ENCODE data around the gene AKT3.

Gene AKT3

DNA sequence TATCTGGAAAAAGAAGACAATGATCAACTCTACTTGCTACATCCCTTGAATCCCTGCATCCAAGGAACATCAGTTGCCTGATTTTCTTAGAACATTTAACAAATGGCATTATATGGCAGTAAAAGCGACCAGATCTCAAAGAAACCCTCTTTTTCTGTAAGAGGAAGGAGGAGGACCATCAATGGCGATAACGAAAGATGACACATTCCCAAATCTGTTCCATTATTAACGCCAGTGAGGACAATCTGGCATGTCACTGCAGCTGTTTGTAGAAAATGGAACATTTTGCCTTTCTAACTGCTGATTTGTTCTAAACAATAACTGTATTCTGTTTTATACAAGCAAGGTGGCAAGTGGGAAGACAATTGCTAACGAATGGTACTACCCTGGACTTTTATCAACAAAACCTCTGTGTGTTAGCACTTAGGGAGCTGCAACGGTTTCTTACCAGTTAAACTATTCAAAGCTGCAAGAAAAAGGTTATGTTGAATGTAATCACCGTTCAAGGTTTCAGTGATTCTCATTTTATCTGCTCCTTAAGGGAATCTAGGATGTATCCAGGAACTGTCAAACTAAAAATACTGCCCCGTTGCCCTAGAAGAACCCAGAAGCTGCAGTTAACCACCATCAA, 342.3 kb downstream of the AKT3 start:
- H3K4me3 ChIP-seq (replicated peaks; ENCODE audit: low read depth, low read length): no peak overlapping the region
- no peak for DNase-seq (ENCODE audit: low read depth)
- TF ChIP-seq, protein P1, sequence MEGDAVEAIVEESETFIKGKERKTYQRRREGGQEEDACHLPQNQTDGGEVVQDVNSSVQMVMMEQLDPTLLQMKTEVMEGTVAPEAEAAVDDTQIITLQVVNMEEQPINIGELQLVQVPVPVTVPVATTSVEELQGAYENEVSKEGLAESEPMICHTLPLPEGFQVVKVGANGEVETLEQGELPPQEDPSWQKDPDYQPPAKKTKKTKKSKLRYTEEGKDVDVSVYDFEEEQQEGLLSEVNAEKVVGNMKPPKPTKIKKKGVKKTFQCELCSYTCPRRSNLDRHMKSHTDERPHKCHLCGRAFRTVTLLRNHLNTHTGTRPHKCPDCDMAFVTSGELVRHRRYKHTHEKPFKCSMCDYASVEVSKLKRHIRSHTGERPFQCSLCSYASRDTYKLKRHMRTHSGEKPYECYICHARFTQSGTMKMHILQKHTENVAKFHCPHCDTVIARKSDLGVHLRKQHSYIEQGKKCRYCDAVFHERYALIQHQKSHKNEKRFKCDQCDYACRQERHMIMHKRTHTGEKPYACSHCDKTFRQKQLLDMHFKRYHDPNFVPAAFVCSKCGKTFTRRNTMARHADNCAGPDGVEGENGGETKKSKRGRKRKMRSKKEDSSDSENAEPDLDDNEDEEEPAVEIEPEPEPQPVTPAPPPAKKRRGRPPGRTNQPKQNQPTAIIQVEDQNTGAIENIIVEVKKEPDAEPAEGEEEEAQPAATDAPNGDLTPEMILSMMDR (IDR thresholded peaks at IDR 0.05; ENCODE audit: low read length, missing control alignments): no peak

DNA sequence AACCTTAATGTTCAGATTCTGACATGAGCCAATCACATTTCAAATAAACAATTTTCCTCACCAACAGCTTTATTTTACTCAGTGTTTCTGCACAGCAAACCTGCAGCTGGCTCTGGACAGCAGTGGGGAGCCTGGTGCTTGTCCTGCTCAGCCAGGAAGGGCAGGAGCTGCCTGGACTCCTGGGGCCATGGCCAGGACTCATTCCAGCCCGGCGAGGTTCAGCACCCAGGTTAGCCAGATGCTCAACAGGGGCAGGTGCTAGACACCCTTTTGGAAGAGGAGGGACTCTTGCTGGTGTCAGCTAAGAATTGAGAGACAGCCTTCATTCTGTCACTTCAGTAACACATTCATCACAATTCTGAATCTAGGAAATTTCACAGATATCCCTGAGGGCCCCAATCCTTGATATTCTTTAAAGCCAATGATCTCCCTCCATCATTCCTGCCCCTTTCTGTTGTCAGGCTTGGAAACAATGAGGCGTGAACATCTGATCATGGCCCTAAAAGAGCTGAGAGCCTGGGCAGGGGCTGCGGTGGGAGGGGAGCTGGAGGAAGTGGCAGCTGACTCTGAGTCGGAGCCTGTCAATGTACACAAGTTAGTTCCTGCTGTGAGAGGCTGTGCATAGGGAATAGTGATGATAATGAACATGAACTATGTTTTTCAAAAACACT, 342.9 kb downstream of the AKT3 start:
- TF ChIP-seq, protein P1 (IDR thresholded peaks at IDR 0.05; ENCODE audit: low read length, missing control alignments): no peak
- no peak for DNase-seq (ENCODE audit: low read depth)
- no peak overlapping the region for H3K4me3 ChIP-seq (replicated peaks; ENCODE audit: low read depth, low read length)

DNA sequence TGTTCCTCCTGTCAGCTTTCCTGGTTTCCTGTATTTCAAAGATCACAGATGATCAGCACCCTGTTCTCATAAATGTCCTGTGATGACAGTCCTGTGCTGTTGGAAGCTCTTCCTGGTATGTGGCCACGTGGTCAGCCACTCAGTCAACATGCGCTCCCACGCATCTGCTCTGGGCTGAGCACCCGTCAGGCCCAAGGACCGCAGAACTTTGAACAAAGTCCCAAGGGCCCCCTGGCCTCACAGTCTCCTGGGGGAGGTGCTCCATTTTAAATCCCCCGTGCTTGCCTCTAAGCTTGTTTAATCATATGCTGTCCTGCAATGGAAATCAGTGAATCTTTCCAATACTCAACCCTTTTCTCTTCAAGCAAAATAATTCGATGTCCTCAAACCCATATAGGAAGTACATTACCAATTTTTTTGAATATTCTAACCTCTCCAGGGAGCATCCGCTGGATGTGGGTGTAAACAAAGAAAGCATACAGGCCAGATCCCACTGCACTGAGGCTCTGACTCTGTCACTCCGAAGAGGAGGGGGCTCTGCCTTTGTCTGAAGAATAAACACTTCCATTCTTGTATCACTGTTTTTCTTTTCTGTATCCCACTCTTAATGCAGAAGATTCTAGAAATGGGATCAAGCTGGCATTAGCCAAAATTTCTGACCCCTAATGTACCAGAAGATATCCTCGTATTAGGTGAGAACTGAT, 343.9 kb downstream of the AKT3 start:
- TF ChIP-seq, protein P1 (IDR thresholded peaks at IDR 0.05; ENCODE audit: low read length, missing control alignments): no peak
- no peak overlapping the region for H3K4me3 ChIP-seq (replicated peaks; ENCODE audit: low read depth, low read length)
- peak; percentile 38 for DNase-seq (ENCODE audit: low read depth)

DNA sequence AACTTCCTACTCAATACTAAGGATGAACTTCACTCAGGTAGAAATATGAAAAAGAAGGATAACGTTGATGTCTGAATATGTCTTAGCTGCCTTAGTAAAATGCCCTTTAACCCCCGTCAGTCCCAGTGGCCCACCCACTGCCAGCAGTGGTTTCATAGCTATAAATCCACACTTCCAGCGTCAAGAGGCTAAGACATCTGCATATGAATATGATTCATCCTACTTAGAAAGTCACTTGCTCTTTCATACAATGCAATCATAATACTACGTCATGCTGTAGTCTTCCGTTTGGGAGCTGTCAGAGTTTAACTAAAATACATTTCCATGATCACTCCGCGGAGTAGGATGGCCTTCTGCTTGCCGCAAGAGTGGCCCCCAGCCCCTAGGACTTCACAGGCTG, 346.9 kb downstream of the AKT3 start:
- DNase-seq (ENCODE audit: low read depth): no peak
- TF ChIP-seq, protein P1 (IDR thresholded peaks at IDR 0.05; ENCODE audit: low read length, missing control alignments): no peak
- no peak overlapping the region for H3K4me3 ChIP-seq (replicated peaks; ENCODE audit: low read depth, low read length)

DNA sequence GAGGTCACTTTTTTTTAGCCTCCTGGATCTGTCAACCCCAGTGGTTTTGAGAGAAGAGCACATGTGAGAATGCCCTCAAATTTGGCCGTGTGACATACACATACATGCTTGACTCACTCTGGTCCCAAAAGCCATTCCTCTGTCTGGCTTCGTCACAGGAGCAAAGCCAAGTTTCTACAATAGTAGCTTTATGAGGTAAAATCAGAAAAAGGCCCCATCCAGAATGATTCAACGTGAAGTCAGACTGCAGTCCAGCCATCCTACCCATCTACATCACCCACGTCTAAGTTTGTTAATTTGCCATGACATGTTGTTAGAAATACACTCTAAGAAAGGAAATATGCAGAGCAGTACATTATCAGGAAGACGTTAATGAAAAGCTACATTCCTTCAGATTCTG, 349.0 kb downstream of the AKT3 start:
- H3K4me3 ChIP-seq (replicated peaks; ENCODE audit: low read depth, low read length): no peak overlapping the region
- TF ChIP-seq, protein P1 (IDR thresholded peaks at IDR 0.05; ENCODE audit: low read length, missing control alignments): no peak

DNA sequence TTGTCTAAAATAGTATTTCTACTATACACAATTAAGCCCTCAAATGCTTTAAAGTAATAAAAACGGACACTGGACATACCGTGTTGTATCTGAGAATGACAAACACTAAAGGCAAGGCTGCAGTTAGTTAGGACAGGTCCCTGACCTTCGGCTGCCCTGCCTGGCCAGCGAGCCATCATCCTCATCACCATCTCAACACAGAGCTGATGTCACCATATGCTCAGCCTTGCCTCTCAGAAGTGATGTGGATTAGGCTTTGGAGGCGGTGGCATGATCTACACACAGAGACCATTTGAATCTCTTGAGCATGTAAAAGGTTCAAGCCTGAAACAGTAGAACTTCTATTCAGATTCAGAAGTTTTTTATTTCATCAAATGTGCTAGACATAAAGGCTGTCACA, 349.5 kb downstream of the AKT3 start:
- no peak overlapping the region for H3K4me3 ChIP-seq (replicated peaks; ENCODE audit: low read depth, low read length)
- TF ChIP-seq, protein P1 (IDR thresholded peaks at IDR 0.05; ENCODE audit: low read length, missing control alignments): no peak
- no peak for DNase-seq (ENCODE audit: low read depth)

More for the DNA sequence above, 349.0 kb downstream of the AKT3 start:
- peak; percentile 49 for DNase-seq (ENCODE audit: low read depth)
